NCI-H748 (cell line): ENCODE results near the gene UCK2.

ENCODE experiments used
- DNase-seq: peaks from one replicate; lab custom pipeline; 2025; ENCODE audit not compliant: unreplicated experiment; lab: John Stamatoyannopoulos, UW

The UCK2 gene

GRCh38 chr1:165854101-165854845 lies 26.9 kb downstream of the UCK2 start:
- DNase-seq, result no peak

GRCh38 chr1:165855010-165855838 lies 27.8 kb downstream of the UCK2 start:
- DNase-seq, result no peak

GRCh38 chr1:165856021-165856420 lies 28.6 kb downstream of the UCK2 start:
- no peak for DNase-seq

- no peak for DNase-seq
Measured at GRCh38 chr1:165856606-165857005, 29.2 kb downstream of the UCK2 start.

- DNase-seq, result no peak
Measured at GRCh38 chr1:165857046-165857801, 29.8 kb downstream of the UCK2 start.

GRCh38 chr1:165858364-165858823 lies 31.0 kb downstream of the UCK2 start:
- peak; percentile 69 for DNase-seq

- DNase-seq, result no peak
Measured at GRCh38 chr1:165858967-165859845, 31.8 kb downstream of the UCK2 start.

- no peak for DNase-seq
Measured at GRCh38 chr1:165860065-165860464, 32.7 kb downstream of the UCK2 start.

- DNase-seq, result no peak
Measured at GRCh38 chr1:165861911-165862310, 34.5 kb downstream of the UCK2 start.

GRCh38 chr1:165862448-165862847 lies 35.0 kb downstream of the UCK2 start:
- DNase-seq, result no peak

GRCh38 chr1:165863346-165863745 lies 35.9 kb downstream of the UCK2 start:
- no peak for DNase-seq

GRCh38 chr1:165865633-165866340 lies 38.4 kb downstream of the UCK2 start:
- no peak for DNase-seq

GRCh38 chr1:165869343-165869742 lies 41.9 kb downstream of the UCK2 start:
- DNase-seq, result no peak

GRCh38 chr1:165871311-165872067 lies 44.1 kb downstream of the UCK2 start:
- DNase-seq, result peak; percentile 18

GRCh38 chr1:165873481-165873880 lies 46.1 kb downstream of the UCK2 start:
- no peak for DNase-seq

- DNase-seq, result no peak
Measured at GRCh38 chr1:165874643-165875042, 47.2 kb downstream of the UCK2 start.

GRCh38 chr1:165875171-165875570 lies 47.8 kb downstream of the UCK2 start:
- DNase-seq, result no peak

GRCh38 chr1:165875604-165876003 lies 48.2 kb downstream of the UCK2 start:
- no peak for DNase-seq

- DNase-seq, result no peak
Measured at GRCh38 chr1:165876121-165876520, 48.7 kb downstream of the UCK2 start.
